GM18508 (cell line): ENCODE measurements around the gene SLC30A9.

Source experiments
- ATAC-seq: cut with Tn5 transposase; IDR thresholded peaks from one replicate; pipeline ENCODE4 v1.9.1; 2021; ENCODE audit warnings: moderate number of reproducible peaks; ENCODE audit not compliant: insufficient read depth, unreplicated experiment

SLC30A9 gene

DNA sequence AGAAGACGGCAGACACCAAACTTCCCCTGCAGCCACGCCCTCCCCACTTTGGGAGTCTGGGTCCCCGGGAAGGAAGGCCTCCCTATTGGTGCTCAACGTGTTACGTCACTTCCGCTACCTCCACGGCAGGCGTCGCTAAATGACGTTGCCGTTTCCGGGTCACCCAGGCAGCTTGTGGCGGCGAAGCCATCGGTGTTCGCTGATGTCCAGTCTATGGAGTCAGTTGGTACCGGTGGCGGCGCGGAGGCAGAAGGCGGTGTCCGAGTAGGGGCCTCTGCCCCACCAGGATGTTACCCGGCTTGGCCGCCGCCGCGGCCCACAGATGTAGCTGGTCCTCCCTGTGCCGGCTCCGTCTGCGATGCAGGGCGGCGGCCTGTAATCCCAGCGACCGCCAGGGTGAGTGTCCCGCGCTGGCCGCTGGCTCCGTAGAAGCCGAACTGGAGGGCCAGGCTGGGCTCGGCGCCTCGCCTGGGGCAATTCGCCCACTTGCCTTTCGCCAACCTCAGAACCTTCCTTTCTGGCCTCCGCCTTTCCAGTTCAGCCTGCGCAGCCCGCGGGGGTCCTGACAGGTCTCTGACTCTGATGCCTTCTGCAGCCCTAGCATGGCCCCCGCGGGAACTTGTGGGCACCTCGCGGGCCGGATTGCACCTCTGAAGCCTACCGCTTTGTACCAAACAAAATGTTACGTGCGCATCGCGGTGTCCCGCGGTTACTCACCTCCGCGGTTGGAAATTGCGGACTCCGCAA lies at the start of gene SLC30A9:
TSS of gene SLC30A9 (plus strand) at position 166 of the 747 bp plus-strand sequence. CDS start at position 288, 122 bp downstream.
- ATAC-seq: peak; percentile 95

DNA sequence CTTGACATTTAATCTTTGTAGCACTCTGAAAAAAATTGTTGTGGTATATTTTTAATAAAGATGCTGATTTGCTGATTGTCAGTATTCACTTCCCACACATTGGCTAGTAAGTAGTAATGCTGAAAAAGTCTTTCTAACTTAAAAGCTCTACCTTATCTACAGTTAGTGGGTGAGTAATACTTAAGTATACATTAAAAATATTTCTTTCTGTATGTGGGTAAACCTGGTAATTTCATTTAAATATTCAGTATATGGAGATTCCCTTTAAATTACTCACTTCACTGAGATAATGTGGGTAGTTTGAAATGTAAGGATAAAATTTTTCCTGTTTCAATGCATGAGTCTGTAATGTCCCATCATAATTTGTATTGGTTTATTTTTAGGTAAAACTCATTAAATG lies 49.5 kb upstream of the SLC30A9 start:
- ATAC-seq: no peak

DNA sequence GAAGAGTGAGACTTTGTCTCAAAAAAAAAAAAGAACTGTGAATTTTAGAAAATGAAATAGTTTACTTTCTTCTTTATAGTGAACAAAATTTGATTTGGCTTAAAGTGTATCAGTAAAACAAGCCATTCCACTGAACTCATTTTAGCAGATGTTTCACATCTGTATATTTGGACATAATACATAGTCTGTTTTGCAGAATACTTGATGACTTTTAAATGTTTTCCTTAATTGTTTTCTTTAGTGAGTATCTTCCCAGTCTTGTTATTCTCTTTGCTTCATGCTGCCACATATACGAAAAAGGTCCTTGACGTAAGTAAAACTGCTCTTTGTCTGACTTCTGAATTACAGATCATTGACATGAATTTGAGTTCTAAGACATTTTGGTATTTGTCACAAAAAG lies 46.8 kb upstream of the SLC30A9 start:
- ATAC-seq: no peak

DNA sequence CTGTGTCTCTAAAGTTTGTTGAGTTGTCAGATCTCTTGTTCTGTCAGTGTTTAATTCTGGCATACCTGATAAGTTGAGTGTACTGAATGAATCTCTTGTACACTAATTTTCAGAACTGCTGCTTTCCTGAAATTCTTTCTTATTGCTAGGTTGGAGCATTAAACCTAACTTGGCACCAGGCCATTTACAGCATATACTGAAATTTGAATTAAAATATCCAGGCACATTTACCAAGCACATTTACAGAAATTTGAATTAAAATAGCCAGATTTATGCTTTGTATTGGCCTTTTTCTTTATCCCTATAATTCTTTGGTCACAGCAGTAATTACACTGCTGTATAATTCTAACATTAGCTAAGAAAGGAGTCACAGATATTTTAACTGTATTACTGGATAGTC lies 46.2 kb upstream of the SLC30A9 start:
- ATAC-seq: no peak

DNA sequence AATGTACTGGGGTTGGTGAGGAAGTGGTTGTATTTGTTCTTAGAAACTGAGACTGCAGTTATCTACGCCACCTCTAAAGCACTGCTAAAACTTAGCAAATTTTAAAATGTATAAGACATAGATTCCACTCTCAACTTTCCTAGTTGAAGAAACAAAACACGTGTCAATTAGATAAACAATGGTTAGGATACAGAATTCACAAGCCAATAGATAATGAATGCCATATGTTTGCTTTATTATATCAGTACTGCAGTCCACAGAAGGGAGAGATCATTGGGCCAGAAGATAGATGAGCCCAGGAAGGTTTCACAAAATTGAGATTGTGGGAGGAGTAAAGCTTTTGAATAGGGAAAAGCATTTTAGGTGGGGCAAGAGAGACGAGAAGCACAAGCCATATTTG lies 40.8 kb upstream of the SLC30A9 start:
- no peak for ATAC-seq

DNA sequence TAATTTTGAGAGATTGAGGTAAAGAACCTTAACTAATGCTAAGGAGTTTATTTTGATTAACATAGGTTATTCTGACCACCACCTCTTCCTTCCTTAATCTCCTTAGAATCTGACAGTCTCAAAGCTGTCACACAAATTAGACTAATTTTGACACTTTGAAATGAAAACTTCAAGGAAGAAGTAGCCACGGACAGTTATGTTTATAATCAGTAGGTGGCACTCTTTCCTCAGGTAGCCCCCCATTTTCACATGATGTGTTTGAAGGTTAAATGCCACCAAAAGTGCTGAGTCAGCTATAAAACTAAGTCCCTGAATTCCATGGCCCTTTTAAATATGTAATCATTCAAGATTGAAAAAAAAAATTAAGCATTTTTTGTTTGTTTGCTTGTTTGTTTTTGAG lies 32.7 kb upstream of the SLC30A9 start:
- ATAC-seq: no peak

DNA sequence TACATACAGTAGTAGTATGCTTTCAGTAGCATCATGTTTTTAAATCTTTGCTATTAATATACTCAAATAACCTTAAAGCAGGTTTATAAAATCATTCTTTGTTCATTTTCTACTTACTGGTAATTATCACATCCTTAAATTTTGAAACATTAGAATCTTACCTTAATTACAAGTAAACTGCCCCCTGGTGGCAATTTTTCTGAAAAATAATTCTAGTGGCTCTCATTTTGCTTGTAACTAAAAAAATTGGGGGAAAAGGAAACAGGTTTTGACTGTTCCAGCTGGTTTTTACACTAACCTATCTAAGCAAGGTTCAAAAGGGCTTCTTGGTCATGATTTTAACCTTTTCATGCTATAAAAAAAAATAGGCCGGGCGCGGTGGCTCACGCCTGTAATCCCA lies 27.2 kb upstream of the SLC30A9 start:
- ATAC-seq: no peak

DNA sequence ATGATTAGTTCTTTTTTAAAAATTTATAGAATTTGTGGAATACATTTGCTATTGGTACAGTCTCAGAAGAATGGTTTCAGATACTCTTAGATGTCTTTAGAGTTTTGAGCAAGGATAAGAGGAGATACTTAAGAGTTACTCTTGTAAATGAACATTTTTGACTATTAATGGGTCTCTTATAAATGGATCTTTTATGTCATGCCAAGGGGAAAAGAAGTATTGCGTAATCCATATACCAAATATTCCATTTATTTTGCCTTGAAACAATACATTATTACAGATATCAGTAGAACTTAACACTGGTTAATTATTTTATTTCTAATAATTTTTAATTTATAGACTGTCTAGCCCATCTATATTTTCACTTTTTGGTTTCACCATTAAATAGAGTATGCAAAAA lies 25.9 kb upstream of the SLC30A9 start:
- no peak for ATAC-seq

DNA sequence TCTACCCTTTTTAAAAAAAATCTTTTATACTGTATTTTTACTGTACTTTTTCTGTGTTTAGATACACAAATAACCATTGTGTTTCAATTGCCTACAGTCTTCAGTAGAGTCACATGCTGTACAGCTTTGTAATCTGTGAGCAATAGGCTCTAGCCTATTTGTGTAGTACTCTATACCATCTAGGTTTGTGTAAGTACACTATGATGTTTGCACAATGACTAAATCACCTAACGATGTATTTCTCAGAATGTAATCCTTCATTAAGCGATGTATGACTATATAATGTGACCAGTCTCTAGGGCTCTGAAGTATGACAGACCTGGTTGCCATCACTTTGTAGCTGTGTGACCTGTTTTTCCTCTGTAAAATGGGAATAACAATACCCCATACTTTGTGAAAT lies 22.9 kb upstream of the SLC30A9 start:
- no peak for ATAC-seq

DNA sequence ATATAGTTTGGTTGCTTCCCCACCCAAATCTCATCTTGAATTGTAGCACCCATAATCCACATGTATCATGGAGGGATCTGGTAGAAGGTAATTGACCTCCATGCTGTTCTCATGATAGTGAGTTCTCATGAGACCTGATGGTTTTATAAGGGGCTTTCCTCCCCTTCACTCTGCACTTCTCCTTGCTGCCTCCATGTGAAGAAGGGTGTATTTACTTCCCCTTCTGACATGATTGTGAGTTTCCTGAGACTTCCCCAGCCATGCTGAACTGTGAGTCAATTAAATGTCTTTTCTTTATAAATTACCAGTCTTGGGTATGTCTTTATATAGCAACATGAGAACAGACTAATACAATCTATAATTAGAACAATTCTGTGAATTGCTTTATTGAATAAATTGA lies 20.7 kb upstream of the SLC30A9 start:
- ATAC-seq: no peak

DNA sequence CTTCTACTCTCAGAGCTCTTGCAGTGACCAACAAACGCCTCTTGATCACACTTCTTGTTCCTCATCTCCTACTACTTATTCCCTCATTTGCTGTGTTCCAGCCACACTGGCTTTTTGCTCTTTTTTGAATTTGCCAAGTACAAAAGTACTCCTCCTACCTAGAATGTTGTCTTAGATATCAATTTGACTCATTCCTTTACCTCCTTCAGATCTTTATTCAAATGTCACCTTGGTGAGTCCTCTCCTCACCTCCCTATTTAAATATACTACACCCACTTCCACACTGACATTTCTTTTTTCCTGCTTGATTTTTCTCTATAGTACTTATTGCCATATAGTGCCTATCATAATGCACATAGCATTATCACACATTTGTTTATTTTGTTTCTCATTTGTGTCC lies 15.0 kb upstream of the SLC30A9 start:
- no peak for ATAC-seq

DNA sequence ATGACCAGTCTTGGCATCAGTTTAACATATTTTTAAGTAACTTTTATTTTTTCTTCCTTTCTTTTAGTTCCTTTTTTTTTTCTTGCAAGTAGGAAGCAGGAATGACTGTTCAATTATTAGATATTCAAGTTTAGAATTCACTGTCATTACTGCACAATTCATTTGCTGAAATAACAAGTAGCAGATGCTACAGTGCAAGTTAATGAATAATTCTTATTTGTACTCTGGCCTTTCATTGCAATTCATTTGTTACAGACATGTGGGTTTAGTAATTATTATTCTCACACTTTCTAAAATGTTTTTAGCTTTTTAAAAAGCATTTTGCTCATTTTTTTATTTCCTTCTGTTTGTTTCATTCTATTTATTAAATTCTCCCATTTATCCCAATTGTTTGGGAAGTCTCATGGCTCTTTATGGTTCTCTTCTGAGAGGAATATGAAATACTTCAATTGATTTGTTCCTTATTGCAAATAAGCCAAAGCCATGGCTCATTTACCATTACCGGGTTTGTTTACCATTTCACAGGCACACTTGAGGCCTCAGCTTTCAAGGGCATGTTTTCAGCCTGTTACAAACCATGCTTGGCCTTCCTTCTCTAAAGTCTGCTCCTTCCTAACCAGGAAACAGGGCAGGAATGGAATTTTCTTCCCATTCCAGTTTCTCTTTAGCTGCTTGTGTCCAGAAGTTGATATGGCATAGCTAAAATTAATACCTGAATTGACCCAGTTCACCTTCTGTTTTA lies 13.4 kb upstream of the SLC30A9 start:
- no peak for ATAC-seq

DNA sequence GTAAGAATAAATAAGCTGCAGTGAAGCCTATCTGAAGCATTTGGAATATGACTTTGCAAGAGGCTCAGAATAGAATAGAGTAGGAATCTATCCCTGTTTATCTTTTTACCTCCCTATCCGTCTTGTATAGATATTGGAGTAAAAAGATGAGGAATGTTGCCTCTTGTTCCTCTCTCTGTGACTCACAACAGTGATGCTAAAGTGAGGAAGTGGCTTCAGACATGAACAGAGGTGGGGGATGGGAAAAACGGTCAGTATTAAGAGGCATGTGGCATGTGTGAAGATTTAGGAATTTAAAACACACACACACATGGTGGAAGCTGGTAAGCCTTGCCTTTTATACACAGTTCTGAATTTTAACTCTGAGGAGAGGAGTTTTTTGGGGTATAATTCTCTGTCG lies 12.6 kb upstream of the SLC30A9 start:
- no peak for ATAC-seq

DNA sequence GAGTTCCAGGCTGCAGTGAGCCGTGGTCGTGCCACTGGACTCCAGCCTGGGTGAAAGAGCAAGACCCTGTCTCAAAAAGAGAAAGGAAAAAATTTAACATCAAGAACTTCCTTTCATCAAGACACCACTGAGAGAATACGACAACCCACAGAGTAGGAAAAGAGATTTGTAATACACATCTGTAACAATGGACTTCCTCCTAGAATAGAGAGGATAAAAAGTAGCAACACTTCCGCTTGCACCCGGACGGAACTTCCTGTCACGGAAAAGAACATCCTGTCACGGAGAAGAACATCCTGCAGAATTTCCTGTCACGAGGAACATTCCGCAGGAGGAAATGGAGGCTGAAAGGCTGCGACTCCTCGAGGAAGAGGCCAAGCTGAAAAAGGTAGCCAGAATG lies 8.9 kb upstream of the SLC30A9 start, which contains the start of gene DCAF4L1:
TSS of gene DCAF4L1 (plus strand) at position 301 of the 400 bp plus-strand sequence. CDS start at position 338, 37 bp downstream.
- no peak for ATAC-seq

DNA sequence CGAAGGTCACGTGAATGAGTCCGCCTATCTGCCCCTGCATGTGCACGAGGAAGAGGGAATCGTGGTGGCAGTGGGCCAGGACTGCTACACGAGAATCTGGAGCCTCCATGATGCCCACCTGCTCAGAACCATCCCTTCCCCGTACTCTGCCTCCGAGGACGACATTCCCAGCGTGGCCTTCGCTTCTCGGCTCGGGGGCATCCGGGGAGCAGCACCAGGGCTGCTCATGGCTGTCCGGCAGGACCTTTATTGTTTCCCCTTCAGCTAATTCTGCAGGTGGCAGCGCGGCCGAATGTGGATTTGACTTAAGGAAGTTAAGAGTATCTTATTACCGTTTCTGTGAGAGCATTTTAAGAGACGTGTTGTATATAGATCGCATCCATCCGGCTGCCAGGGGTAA lies 7.6 kb upstream of the SLC30A9 start:
- ATAC-seq: no peak

DNA sequence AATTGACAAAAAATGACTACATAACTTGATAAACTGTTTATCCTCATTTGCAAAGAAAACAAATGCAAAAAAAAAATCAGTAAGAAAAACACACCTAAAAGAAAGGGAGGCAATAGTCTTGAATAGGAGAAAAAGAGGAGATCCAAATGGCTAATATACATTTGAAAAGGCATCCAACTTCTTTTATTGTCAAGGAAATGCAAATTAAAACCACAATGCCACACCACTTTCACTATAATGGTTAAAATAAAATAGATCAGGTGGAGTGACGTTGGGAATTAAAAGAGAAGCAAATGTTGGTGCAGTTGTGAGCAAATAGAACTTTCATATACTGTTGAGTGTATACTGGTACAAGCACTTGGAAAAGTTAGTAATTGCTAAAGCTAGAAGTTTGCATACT lies 5.2 kb upstream of the SLC30A9 start:
- no peak for ATAC-seq

DNA sequence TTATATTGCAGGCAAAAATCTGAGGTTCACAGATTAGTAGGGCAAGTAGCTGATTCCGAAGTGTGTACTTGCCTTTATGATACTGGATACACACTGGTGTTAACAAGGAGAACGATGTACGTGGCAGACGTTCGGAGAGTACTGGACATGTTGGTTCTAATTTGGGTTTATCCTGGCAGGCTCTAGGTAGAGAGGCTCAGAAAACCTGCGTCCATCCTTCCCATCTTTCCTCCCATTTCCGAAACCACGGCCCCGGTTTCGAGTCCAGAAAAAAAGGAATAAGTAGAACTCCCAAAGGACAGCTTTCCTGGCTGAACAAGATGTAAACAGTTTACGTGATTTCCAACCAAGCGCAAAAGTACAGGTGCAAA lies 351 bp upstream of the SLC30A9 start:
- no peak for ATAC-seq

DNA sequence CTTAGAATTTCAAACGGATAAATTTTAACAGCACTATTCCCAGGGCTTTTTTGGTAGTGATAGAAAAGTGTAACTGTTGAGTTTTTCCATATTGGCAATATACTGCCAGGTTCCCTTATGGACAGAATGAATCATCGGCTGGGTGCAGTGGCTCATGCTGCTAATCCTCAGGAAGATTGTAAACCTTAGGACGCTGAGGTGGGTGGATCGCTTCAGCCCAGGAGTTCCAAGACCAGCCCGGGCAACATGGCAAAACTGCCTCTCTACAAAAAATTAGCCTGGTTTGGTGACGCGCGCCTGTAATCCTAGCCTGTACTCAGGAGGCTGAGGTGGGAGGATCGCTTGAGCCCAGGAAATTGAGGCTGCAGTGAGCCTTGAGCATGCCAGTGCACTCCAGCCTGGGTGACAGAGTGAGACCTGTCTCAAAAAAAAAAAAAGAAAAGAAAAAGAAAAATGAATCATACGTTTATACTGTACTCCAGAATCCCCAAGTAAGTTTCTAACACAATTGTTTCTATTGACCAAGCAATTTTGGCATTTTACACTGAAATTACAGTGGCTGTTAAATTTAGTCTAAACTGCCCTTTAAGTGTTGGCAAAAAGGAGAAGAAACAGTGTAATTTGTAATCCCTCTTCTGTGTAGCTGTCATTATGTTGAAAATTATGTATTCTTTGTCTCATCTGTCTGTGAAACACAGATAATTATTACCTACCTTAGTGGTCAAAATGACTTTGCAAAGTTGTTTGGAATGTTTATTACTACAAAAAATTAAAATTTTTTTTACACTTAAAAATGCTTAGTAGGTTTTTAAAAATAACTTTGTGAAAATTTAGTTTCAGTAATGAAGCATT lies 1.8 kb downstream of the SLC30A9 start:
- no peak for ATAC-seq

DNA sequence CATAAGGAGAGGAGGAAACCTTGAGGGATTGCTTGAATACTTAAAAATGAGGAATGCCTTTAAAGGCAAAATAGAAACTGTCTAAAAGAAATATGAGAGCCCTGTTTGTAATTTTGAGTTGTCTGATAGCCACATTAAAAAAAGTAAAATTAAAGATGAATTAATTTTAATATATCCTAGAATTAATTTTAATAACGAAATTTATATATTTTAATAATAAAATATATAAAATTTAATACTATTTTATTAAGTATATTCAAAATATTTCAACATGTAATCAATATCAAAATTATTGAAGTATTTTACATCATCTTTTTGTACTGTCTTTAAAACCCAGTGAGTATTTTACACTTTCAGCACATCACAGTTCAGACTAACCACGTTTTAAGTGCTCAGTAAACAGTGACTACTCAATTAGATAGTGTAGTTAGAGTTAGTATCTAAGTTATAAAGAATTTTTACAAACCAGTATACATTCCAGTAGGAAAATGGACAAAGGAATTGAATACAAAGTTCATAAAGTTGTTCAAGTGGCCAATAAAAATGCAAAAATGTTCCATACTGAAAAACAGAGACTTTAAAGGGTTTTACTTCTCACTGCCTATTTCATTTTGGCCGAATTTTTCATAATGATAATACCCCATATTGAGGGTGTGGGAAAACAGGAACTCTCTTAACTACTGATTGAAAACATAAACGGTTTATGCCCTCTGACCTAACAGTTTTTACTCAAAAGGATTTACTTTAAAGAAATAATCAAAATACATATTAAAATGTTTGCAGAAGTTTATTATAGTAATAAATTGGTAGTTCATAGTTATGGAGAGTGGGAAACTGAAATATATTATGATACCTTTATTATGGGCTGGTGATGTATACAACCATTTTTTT lies 2.9 kb downstream of the SLC30A9 start:
- ATAC-seq: no peak

DNA sequence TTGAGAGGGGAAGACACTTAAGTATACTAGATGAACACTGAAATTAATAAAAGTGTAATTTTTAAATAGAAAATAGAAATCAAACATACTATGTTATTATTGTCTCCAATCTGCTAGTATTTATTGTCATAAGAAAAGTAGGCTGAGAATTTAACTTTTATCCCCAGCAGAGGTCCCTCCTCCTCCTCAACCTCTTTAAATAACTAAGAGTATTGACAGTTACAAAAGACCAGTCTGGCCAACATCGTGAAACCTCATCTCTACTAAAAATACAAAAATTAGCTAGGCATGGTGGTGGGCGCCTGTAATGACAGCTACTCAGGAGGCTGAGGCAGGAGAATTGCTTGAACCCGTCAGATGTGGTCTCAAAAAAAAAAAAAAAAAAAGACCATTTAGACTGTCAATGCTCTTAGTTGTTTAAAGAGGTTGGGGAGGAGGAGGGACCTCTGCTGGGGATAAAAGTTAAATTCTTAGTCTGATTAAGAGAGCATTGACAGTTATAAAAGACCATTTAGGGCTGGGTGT lies 4.2 kb downstream of the SLC30A9 start:
- no peak for ATAC-seq
